Hematopoietic multipotent progenitor cell treated with erythropoietin and hydrocortisone succinate and interleukin-3 and kit ligand, for 17 days (in vitro differentiated cells): ENCODE results near the gene STARD10.
"Not testable (repeated sequence)": the region's sequence is repeated elsewhere in the genome, so short reads cannot be mapped to it uniquely, and the experiment has no call there.

Experiments
- DNase-seq: peaks from one replicate; pipeline ENCODE4 v3.0.0-alpha.2; 2015; ENCODE audit warnings: low spot score

STARD10 gene, protein sequence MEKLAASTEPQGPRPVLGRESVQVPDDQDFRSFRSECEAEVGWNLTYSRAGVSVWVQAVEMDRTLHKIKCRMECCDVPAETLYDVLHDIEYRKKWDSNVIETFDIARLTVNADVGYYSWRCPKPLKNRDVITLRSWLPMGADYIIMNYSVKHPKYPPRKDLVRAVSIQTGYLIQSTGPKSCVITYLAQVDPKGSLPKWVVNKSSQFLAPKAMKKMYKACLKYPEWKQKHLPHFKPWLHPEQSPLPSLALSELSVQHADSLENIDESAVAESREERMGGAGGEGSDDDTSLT

DNA sequence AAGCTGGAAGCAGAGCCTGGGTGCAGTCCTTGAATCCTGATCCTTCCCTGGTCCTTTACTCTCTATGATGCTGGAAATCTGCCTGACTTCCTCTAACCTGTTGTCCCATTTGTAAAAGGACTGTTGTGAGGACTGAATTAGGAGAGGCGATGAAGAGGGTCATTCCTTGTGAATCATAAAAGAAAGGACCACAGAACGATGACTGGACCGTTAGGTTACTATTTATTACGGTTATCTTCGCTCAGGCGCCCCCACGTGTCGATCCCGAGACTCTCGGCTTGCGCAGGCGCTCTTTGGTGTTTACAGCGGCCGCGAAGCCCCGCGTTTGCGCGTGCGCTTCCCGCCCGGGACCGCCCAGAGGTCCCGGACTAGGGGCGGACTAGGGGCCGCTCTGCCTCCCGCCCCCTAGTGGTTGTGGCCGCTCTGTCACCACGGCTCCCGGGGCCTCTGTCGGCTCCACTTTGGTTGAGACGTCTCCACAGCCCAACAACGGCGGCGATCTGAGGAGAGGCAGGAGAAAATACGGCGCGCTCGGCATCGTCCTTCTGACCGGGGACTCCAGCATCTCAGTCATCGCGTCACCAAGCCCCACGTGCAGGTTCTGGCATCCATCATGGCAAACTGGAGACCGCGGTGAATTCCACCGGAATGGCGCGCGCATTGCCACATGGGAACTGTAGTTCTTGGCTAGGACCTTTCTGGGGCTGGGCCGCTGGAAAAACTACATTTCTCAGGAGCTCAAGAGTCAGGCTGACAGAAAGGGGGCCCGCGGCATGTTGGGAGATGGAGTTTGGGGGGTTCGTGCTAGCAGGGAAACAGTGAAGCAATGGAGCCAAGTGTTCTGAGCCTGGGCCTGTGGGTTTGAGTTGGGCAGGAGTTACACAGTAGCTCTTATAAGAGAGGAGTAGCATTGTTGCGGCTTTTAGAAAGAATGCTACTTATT, at the start of gene STARD10:
TSS of gene STARD10 (minus strand) at position 623 of the 943 bp plus-strand sequence. CDS start 12,866 bp downstream, outside the sequence.
- DNase-seq, result peak; percentile 100

DNA sequence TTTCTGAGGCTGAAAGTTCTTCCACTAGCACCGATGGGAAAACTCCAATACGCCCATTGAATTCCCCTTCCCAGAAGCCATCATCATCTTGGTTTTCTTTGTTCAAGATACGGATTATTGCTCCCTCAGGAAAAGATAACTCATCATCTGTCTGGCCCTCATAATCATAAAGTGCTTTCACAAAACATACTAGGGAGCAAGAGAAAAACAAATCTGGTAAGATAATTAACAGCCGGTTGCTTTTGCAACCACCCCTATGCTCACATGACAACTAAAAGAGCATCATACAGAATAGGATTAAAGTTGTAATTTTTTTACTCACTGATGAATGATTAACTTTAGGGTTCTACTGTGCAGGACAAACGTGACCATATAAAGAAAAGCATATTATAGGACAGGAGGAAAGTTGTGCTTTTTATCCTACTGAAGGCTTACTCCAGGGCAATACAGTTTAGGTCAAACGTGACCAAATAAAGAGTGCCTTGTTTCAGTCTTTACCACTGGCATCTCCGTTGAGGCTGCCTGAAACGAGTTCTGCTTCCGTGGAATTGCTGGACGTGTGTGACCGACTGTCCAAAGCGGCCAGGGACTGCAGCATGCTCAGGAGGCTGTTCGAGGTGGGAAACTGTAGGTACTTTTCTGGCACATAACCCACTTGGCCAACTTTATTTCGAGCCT, 48.9 kb upstream of the STARD10 start:
- DNase-seq, result no peak

DNA sequence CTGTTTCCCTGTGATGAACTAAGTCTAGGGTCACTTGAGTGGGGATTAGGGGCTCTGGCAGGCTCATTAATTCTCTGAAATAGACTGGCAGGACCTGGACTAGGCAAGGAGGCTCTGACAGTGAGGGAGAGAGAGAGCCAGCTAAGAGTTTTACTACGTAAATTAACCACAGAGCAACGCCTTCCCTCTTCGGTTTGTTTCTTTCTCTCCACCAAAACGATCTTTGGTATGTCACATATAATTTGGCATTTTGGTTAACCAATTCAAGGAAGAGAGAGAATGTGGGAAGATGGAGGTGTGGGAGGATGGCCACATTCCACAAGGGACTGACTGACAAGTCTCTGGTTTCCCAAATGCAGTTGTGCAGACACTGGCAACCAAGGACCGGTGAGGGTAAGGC, 48.3 kb upstream of the STARD10 start:
- no peak for DNase-seq

DNA sequence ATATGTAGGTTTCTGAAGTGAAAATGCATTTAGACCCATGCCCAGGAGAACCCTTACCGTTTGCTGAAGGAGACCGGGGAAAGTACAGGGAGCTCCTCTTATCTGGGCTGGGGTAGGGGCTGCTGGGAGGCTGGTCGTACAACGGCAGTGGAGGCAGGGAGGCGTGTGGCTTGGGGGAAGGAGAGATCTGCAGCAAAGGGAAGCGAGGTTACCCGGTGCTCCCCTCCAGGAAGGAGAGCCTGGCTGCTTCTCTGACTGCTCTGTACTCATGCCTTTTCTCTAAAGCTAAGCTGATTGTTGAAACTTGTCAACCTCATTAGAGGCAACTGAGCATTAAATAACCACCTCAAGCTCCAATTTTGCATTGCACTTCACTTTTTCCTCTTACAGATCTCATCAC, 47.5 kb upstream of the STARD10 start:
- no peak for DNase-seq

DNA sequence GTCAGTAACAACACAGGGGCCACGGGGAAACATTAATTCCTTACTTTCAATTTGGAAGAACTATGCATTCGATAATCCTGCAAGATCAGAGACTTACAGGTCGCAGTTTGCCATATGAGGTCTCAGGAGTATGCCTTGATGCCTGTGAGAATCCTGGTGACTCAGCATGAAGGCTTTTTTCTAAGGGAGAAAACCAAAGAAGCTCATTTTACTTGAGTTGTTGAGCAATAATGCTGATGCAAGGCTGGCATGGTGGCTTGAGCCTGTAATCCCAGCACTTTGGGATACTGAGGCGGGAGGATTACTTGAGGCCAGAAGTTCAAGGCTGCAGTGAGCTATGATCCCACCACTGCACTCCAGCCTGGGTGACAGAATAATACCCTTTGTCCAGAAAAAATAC, 46.9 kb upstream of the STARD10 start:
- DNase-seq, result no peak

DNA sequence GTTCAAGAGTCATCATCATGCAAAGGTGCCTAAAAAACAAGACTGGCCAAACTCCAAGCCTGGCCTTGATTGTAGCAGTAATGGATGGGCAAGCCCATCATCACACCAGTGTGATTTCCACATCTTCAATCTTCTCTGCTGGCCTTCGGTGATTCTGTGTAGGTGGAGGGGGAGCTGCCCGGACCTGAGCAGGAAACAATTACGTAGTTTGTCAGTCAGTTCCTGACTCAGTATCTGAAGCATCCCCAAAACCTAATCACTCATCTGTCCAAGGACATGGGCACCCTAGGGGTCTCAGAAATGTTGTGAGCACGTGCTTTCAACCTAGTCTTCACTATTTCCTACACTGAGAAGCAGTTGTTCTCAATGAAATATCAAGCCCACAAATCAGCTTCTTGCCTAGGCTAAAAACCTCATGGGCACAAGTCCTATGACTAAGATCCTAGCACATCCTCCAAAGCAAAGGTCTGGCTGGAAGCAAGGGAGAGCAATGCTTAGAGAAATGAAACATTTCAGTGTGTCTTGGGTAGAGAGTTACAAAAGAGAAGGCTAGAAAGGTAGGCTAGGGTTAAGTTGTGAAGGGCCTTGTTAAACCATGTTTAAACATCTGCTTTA, 45.0 kb upstream of the STARD10 start:
- DNase-seq, result no peak

DNA sequence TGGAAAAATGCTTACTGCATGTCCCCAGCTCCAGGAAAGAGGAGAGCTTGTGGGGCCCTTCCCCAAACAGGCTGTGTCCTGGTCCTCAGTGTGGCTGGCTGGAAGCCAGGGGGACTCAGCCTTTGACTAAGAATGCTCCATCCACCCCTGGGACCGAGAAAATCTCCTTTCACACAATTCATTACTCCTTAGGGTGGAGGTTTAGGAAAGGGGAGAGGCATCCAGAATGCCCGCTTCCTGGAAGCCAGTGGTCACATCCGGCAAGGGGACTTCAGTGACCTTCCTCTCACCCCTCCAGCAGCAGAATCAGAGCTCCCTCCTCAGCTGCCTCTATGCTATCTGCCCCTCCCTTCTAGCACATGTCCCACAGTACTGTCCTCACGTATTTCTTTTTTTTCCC, 42.3 kb upstream of the STARD10 start:
- DNase-seq, result no peak

DNA sequence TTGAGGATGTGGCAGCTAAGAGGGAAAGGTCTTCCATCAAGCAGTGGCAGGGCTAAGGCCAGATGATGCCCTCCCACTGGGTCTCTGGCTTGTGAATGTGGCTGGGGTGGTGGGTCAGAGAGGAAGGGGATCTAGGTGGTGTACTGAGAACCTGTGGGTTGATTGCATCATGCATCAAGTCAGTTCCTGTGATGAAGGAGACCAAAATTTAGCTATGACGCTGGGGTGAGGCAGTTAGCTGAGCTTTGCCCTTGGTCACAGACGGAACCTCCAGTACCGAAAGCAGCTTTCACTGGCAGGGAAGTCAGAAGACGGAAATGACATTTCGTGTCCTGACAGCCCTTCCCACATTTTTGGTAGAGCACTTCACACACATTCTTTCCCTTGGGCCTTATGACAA, 41.1 kb upstream of the STARD10 start:
- DNase-seq, result no peak

DNA sequence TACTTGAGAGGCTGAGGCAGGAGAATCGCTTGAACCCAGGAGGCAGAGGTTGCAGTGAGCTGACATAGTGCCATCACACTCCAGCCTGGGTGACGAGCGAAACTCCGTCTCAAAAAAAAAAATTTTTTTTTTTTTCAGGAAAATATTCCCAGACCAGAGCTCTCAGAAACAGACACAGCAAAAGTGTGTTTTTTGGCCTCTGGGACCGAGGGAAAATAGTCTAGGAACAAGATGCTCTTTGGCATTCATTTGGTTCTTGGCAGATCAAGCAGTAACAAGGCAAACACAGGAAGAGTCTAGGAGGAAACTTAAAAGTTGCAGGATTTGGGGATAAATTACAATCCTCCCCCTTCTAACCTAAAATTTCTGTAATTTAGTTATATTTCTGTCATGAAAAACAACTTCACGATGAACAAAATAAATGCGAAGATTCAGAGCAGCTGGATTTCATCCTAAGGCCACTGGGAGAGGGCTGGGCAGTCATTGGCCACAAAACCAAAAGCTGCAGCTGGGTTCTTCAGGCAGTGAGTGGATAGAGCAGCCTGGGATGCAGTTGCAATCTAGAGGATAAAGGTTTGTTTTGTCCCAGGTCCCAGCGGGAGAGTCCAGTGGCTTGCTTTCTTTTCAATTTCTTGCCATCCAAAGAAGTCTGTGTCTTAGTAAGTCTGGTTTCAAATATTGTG, 40.1 kb upstream of the STARD10 start:
- DNase-seq, result no peak

DNA sequence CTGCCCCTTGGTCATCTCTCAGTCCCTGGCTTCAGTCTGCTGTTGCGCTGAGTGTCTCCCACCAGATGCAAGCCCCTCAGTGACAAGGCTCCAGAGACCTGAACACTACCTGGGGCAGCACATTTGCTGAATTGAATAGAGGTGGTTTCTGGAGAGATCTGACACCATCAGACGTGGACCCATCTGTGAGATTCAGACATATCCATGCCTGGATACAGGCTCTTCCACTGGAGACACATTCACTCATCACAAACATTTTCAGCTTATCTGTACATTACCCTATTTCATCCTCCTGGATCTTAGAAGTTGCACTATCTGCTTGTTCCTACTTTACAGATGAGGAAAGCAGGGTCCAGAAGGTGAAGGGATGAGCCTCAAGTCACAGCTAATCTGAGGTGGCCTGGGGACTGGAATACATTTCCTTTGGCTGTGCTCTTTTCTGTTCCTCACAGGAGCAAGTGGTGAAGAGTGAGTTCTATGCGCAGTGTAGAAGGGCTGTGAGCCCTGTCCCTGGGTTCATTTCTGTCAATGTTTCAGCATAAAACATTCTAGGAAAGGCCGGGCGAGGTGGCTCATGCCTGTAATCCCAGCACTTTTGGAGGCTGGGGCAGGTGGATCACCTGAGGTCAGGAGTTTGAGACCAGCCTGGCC, 39.4 kb upstream of the STARD10 start:
- no peak for DNase-seq

DNA sequence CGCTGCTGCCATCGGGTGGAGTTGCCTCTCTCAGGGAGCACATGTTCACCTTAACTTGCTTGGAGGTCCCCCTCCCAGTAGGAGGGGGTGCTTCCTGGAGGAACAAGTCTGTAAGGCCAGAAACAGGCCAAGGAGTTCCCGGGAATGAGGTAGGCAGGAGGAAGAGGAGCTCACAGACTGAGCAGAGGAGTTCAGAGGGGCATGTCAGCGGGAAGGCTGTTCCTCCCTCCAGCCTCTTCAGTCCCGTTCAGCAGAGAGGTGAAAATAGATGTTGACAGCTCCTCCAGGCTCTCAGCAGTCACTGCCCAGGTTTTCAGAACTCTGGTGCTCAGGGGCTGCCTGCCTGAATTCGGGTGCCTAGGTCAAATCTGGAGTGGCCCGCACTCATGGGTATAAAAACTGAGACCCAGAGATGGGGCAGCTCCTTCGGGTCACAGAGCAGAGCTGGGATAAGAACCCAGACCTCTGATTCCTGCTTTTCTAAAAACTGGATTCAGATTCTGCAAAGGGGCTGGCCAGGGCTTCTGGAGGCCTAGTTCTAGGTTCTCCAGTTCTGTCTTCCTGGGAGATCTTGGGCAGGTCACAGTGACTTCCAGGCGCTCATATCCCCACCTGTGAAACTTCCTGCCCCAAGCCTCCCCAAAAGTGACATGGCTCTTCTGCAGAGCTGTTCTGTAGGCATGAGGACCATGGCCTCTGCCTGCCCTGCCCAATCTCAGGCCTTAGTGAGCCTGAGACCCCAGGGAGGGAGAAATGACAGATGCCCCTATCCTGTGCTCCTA, 38.6 kb upstream of the STARD10 start:
- DNase-seq, result no peak

DNA sequence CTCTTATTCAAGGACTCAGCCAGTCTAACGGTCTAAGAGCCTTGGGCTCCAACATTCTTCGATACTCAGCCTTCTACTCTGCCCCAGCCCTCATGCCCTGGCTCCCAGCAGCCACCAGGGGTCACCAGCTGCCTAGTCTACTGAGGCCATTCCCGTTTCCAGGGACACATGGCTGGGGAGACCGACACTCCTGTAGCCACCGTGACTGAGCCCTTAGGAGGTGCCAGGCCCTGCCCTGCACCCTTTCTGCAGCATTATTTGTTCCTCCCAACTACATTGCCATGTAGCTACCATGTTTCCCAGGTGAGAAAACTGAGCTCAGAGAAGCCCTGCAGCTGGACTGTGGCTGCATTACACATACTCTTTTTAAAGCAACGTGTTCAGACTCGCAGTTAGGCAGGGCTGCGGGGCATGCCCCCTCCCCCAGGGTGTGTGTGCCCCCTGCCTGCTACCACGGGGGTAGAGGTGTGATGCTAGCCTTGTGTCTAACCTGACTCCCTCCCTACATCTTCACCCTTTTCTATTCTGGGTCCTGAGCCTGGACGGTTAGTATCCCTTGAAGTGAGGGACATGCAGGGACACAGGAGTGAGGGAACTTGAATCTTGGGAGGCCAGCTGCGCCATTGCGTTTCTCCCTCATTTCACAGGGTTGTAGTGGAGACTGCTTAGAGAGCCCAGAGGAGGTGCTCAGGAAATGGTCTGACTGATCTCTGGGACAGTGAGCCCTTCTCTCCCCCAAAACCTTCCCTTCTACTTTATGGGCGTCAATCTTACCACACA, 37.9 kb upstream of the STARD10 start:
- peak; percentile 68 for DNase-seq

DNA sequence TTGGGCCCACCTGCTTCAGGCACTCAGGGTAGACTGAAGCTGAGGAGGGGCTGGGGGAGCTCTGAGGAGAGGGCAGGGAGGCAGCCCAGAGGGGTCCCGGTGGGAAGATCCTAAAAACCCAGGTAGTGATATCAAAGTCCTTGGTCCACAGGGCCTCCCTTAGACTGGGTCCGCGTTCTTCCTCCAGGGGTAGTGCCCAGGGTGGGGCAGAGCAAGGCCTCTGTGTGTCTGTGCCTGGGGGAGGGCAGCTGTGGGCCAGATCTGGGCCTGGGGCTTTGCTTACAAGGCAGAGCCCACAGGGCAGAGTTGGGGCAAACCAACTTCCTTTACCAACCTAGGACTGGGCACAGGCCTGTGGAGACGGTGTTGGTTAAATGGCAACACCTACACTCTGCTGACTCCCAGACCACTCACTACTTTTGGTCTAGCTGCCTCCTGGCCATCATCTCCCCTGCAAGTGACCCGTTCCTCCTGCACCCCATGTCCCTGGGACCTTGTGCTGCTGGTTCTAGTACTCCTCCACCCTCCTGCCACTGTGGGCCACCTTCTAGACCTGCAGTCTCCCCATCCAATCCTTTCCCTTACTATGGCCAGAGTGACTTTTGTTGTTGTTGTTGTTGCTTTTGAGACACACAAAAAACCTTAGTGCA, 36.2 kb upstream of the STARD10 start:
- DNase-seq, result no peak

DNA sequence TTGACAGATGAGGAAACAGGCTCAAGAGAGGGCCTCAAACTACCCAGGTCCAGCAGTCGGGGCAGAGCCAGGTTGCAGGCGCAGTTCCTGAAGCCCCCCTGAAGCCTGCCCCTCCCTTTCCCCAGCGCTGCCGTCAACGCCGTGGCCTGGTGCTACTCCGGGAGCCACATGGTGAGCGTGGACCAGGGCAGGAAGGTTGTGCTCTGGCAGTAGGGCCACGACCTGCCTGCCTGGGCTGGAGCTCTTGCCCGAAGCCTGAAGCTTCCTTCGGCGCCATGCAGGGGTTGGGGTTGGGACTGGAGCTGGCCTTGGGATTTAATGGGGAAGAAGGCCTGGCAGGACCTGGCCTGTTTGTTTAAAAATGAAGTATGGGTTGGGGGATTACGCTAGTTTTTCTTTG, 35.3 kb upstream of the STARD10 start:
- no peak for DNase-seq

DNA sequence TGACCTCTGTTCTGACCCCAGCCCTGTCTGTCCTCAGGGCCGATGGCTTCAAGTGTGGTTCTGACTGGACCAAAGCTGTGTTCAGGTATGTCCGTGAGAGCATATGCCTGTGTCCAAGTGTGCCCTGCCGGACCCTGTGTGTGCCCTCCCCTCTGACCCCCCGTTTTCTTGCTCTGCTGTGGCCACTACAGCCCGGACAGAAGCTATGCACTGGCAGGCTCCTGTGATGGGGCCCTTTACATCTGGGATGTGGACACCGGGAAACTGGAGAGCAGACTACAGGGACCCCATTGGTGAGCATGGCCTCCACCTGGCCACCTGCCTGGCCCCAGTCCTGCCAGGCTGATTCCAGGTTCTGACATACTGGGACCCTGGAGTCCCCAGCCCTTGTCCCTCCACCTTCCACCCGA, 34.9 kb upstream of the STARD10 start:
- DNase-seq, result no peak

DNA sequence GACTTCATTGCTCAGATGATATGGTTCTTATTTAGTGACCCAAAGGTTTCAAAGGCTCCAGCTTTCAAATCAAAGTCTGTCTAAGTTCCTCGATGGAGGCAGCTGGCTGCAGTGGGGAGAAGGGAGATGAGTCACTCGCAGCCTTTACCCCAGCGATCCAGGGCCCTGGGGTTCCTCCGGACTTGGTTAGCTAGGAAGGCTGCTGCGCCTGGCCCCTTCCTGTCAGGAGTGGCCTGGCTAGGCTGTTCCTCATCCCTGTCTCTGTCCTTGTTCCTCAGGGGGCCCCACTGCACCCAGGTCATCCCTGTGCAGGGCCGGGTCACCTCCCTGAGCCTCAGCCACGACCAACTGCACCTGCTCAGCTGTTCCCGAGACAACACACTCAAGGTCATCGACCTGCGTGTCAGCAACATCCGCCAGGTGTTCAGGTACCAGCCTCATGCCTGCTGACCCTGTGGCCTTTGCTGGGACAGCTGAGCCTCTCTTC, 34.3 kb upstream of the STARD10 start:
- no peak for DNase-seq

DNA sequence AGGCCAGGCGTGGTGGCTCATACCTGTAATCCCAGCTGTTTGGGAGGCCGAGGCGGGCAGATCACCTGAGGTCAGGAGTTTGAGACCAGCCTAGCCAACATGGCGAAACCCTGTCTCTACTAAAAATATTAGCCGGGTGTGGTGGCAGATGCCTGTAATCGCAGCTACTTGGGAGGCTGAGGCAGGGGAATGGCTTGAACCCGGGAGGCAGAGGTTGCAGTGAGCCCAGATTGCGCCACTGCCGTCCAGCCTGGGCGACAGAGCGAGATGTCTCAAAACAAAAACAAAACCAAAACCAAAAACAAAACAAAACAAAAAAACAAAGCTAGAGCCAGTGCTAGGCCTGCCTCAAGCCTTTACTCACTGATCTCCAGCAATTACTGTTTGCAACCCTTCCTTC, 33.8 kb upstream of the STARD10 start:
- not testable (repeated sequence) for DNase-seq

DNA sequence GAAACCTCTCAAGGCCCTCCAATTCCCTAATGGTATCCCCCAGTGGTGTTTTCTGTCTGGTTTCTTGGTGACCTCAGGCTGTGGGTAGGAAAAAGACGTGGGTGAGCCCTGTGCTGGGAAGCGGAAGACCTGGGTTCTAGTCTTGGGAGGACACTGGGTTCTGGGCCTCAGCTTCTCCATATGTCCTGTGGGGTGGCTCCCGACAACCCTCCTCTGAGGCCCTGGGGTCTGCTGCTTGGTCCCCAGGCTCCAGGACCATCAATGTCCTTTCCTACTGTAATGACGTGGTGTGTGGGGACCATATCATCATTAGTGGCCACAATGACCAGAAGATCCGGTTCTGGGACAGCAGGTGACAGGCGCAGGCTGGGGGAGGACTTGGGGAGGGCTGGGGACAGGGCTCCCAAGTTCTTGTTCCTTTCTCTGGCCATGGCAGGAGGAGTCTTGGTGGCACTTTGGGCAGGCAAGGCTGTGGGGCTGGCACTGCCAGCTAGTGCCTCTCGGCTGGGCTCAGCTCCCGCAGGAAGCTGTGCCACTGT, 33.2 kb upstream of the STARD10 start:
- no peak for DNase-seq
